CD14-positive monocyte (primary cell): Measurements from ENCODE around the gene NHERF1. TPM values are rescaled to one million over a fixed set of nuclear protein-coding genes. Genes with fewer than 3 reads are reported as not detected.

Source experiments
- DNase-seq, 3 donors: peaks; one replicate each; pipeline ENCODE4 v3.0.0-alpha.2; 2011 to 2022
- H2AFZ ChIP-seq: 2 replicates; pipeline ENCODE4 v1.6.0; 2012; ENCODE audit warnings: mild to moderate bottlenecking, low read depth, low read length, inconsistent platforms; ENCODE audit not compliant: insufficient read depth, poor library complexity, severe bottlenecking
- H3K27ac ChIP-seq, 2 donors: 1 replicate in 1 of 2; 2 replicates in 1 of 2; pipeline ENCODE4 v1.5.1; 2012 to 2013; ENCODE audit warnings: low read length in 2 of 2, control low read depth in 1 of 2, inconsistent platforms in 1 of 2, low read depth in 1 of 2, mild to moderate bottlenecking in 1 of 2
- H3K27me3 ChIP-seq, 2 donors: one replicate each; pipeline versions ENCODE4 v1.6.0 to v1.6.1; 2011 to 2013; ENCODE audit warnings: low read length in 2 of 2; ENCODE audit not compliant: control insufficient read depth in 2 of 2, insufficient read depth in 2 of 2
- H3K36me3 ChIP-seq, 2 donors: replicated peaks in 1 of 2; 1 replicate in 1 of 2; 2 replicates in 1 of 2; pipeline versions ENCODE4 v1.5.1 to v1.6.1; 2012 to 2013; ENCODE audit warnings: low read length in 2 of 2, control low read depth in 1 of 2, inconsistent platforms in 1 of 2, mild to moderate bottlenecking in 1 of 2; ENCODE audit not compliant: insufficient read depth in 2 of 2, control insufficient read depth in 1 of 2
- H3K4me1 ChIP-seq, 2 donors: 1 replicate in 1 of 2; 2 replicates in 1 of 2; pipeline versions ENCODE4 v1.5.1 to v1.6.1; 2012 to 2013; ENCODE audit warnings: low read length in 2 of 2, control low read depth in 1 of 2, inconsistent platforms in 1 of 2, mild to moderate bottlenecking in 1 of 2, moderate library complexity in 1 of 2; ENCODE audit not compliant: insufficient read depth in 2 of 2, control insufficient read depth in 1 of 2
- H3K4me2 ChIP-seq: replicated peaks from 2 replicates; pipeline ENCODE3; 2012; ENCODE audit warnings: low read length, moderate library complexity, mild to moderate bottlenecking; ENCODE audit not compliant: poor library complexity, severe bottlenecking; ENCODE audit errors: extremely low read depth
- H3K4me3 ChIP-seq, 3 experiments: fragments of 200-600 bp in 1 of 3; sonication (generic) in 1 of 3; replicated peaks in 1 of 3; 1 replicate in 2 of 3; 2 replicates in 1 of 3; pipeline ENCODE4 v1.5.1; 2011 to 2013; ENCODE audit warnings: low read length in 3 of 3, mild to moderate bottlenecking in 3 of 3, control low read depth in 2 of 3, low read depth in 2 of 3, inconsistent platforms in 1 of 3, moderate library complexity in 1 of 3
- H3K79me2 ChIP-seq: 2 replicates; pipeline ENCODE4 v1.6.0; 2012; ENCODE audit warnings: mild to moderate bottlenecking, control low read depth, inconsistent platforms, low read length, moderate library complexity; ENCODE audit not compliant: insufficient read depth
- H3K9ac ChIP-seq: 2 replicates; pipeline ENCODE4 v1.6.0; 2017; ENCODE audit warnings: low read length, mild to moderate bottlenecking; ENCODE audit not compliant: insufficient read depth, poor library complexity, severe bottlenecking
- H3K9me3 ChIP-seq, 2 donors: replicated peaks in 1 of 2; 1 replicate in 1 of 2; 2 replicates in 1 of 2; pipeline versions ENCODE4 v1.5.1 to v1.6.1; 2012 to 2013; ENCODE audit warnings: low read length in 2 of 2, control low read depth in 1 of 2; ENCODE audit not compliant: control insufficient read depth in 1 of 2, insufficient read depth in 1 of 2
- H4K20me1 ChIP-seq: 2 replicates; pipeline ENCODE4 v1.6.0; 2012; ENCODE audit warnings: mild to moderate bottlenecking, low read length, control low read depth, moderate library complexity; ENCODE audit not compliant: insufficient read depth
- H3K27ac Mint-ChIP-seq, 7 donors: one replicate each; pipeline ENCODE4 v1.8.0; 2020; ENCODE audit warnings: mild to moderate bottlenecking in 7 of 7, mixed read lengths in 7 of 7, moderate library complexity in 6 of 7, inconsistent platforms in 2 of 7
- H3K27me3 Mint-ChIP-seq, 3 donors: one replicate each; pipeline ENCODE4 v1.8.0; 2021 to 2022; ENCODE audit warnings: low read depth in 3 of 3, mild to moderate bottlenecking in 3 of 3, mixed read lengths in 3 of 3, moderate library complexity in 3 of 3, inconsistent platforms in 1 of 3
- H3K36me3 Mint-ChIP-seq, 2 donors: one replicate each; pipeline ENCODE4 v1.8.0; 2020; ENCODE audit warnings: mixed read lengths in 2 of 2, inconsistent platforms in 1 of 2, mild to moderate bottlenecking in 1 of 2
- H3K4me1 Mint-ChIP-seq: one replicate; pipeline ENCODE4 v1.8.0; 2020; ENCODE audit warnings: mild to moderate bottlenecking, mixed read lengths
- H3K4me3 Mint-ChIP-seq, 2 donors: one replicate each; pipeline ENCODE4 v1.8.0; 2020; ENCODE audit warnings: mild to moderate bottlenecking in 2 of 2, mixed read lengths in 2 of 2, moderate library complexity in 1 of 2
- H3K9me3 Mint-ChIP-seq, 7 donors: one replicate each; pipeline ENCODE4 v1.8.0; 2020 to 2022; ENCODE audit warnings: mixed read lengths in 7 of 7, mild to moderate bottlenecking in 6 of 7, moderate library complexity in 6 of 7, inconsistent platforms in 2 of 7
- CTCF ChIP-seq: fragments of 200-600 bp; IDR thresholded peaks from one replicate; pipeline ENCODE4 v1.8.0; 2022; ENCODE audit warnings: antibody characterized with exemption, mild to moderate bottlenecking
- WGBS: methylation state at CpG from one replicate; pipeline ENCODE4 v1.1.5; 2013; ENCODE audit warnings: missing lambda C conversion rate; ENCODE audit not compliant: insufficient coverage; 5-methylcytosine and 5-hydroxymethylcytosine counted together
- intact Hi-C, 2 donors: fragments of 100-400 bp; cut with micrococcal nuclease; formaldehyde crosslinking; loops; one replicate each; pipeline versions ENCODE4 v1.15.0 to v1.15.1; 2023
- polyA plus RNA-seq, 3 donors: library from polyadenylated mRNA; depleted of rRNA in 1 of 3; unstranded in 2 of 3; stranded (reverse) in 1 of 3; fragments of 300-500 nt in 2 of 3; fragments of >200 nt in 1 of 3; fragmentation: Illumina TruSeq in 2 of 3; gene quantifications; 1 replicate in 2 of 3; 2 replicates in 1 of 3; pipeline ENCODE4 v1.2.3, GENCODE V29; 2012 to 2021

Gene NHERF1
- polyA plus RNA-seq, 3 donors = 79.5 to 149 (median 131) TPM

- no peaks in the 10 kb centered on the region for H3K9me3 ChIP-seq
- H3K9ac ChIP-seq = no peak overlapping the region
- H3K79me2 ChIP-seq = peaks cover 86% of the 10 kb centered on the region
- Mint-ChIP-seq H3K27ac (peak overlapping the region in 1 of 7 donors; percentile 20), H3K9me3 (peaks cover 0 to 2% (median 0%) of the 10 kb centered on the region in 7 donors), H3K27me3 (peaks cover 0 to 2% (median 1%) of the 10 kb centered on the region in 3 donors), H3K36me3 (peaks cover 27 to 50% of the 10 kb centered on the region in 2 donors), H3K4me1 (peaks cover 51% of the 10 kb centered on the region), H3K4me3 (no peak overlapping the region)
- no peak overlapping the region for H2AFZ ChIP-seq
- H3K4me2 ChIP-seq = no peak overlapping the region
- peaks cover 97% of the 10 kb centered on the region for H4K20me1 ChIP-seq
- no peak for TF ChIP-seq CTCF
- H3K36me3 ChIP-seq = peaks cover 21 to 46% of the 10 kb centered on the region in 2 donors
- 88% methylated on average over 3 of the region's 5 CpGs for WGBS
- intact Hi-C loops = no loop called here
- H3K27ac ChIP-seq = no peak overlapping the region
- no peak overlapping the region for H3K4me3 ChIP-seq
- no peaks in the 10 kb centered on the region for H3K27me3 ChIP-seq
- H3K4me1 ChIP-seq = peaks cover 39 to 49% of the 10 kb centered on the region in 2 donors
- no peak for DNase-seq
Measured at GRCh38 chr17:74761419-74761818, 13.0 kb downstream of the NHERF1 start.

- 98% methylated on average over 6 of the region's 11 CpGs for WGBS
- Mint-ChIP-seq H3K9me3 (peaks cover 0 to 2% (median 0%) of the 10 kb centered on the region in 7 donors), H3K36me3 (peaks cover 28 to 52% of the 10 kb centered on the region in 2 donors), H3K4me1 (peaks cover 47% of the 10 kb centered on the region), H3K4me3 (no peak overlapping the region), H3K27ac (no peak overlapping the region), H3K27me3 (peaks cover 0 to 2% (median 1%) of the 10 kb centered on the region in 3 donors)
- Histone ChIP-seq H3K4me1 (peaks cover 34 to 44% of the 10 kb centered on the region in 2 donors), H3K27me3 (no peaks in the 10 kb centered on the region), H3K9ac (no peak overlapping the region), H2AFZ (no peak overlapping the region), H3K4me3 (no peak overlapping the region), H3K27ac (no peak overlapping the region), H4K20me1 (peaks cover 97% of the 10 kb centered on the region), H3K4me2 (no peak overlapping the region), H3K9me3 (no peaks in the 10 kb centered on the region), H3K79me2 (peaks cover 86% of the 10 kb centered on the region), H3K36me3 (peaks cover 21 to 51% of the 10 kb centered on the region in 2 donors)
- intact Hi-C loops = no loop called here
- no peak for TF ChIP-seq CTCF
- DNase-seq = no peak
Measured at GRCh38 chr17:74761931-74762330, 13.5 kb downstream of the NHERF1 start.
